HEK293 (cell line): ENCODE results near the gene PSD4.

Experiments used
- CTCF ChIA-PET: fragments of 350-600 bp; formaldehyde crosslinking; extraction: SDS; loops from one replicate; lab custom pipeline; 2021; ENCODE audit warnings: antibody characterized with exemption; lab: Yijun Ruan, JAX
- POLR2A ChIA-PET: fragments of 300-600 bp; formaldehyde crosslinking; extraction: SDS; loops from one replicate; lab custom pipeline; 2020; ENCODE audit warnings: antibody characterized with exemption, inconsistent platforms; lab: Yijun Ruan, JAX
- H3K27ac ChIP-seq: fragments of 200-500 bp; sonication (Bioruptor generic); 2 replicates; pipeline ENCODE4 v1.5.1; 2014; ENCODE audit warnings: low read depth, low read length, control low read depth, inconsistent platforms; ENCODE audit errors: extremely low read depth
- H3K36me3 ChIP-seq, 2 experiments: fragments of 200-500 bp in 1 of 2; sonication (Bioruptor generic) in 1 of 2; 1 replicate in 1 of 2; 2 replicates in 1 of 2; pipeline ENCODE4 v1.5.1; 2014 to 2017; ENCODE audit warnings: inconsistent platforms in 2 of 2, low read length in 2 of 2; ENCODE audit not compliant: control insufficient read depth in 2 of 2, insufficient read depth in 1 of 2
- H3K4me1 ChIP-seq: fragments of 200-500 bp; sonication (Bioruptor generic); 2 replicates; pipeline ENCODE4 v1.5.1; 2014; ENCODE audit warnings: mild to moderate bottlenecking, low read length, inconsistent platforms; ENCODE audit not compliant: control insufficient read depth, insufficient read depth
- H3K4me3 ChIP-seq: 2 replicates; pipeline ENCODE4 v1.5.1; 2011; ENCODE audit warnings: low read depth, mild to moderate bottlenecking, control low read depth, low read length, moderate library complexity
- H3K9me3 ChIP-seq: fragments of 200-500 bp; sonication (Bioruptor generic); 2 replicates; pipeline ENCODE4 v1.5.1; 2014; ENCODE audit warnings: low read depth, low read length, inconsistent platforms; ENCODE audit not compliant: control insufficient read depth, insufficient read depth
- PRDM1 ChIP-seq: fragments of 450-650 bp; formaldehyde crosslinking; IDR thresholded peaks from 2 replicates; pipeline ENCODE4; 2016; ENCODE audit warnings: missing biosample characterization, missing genetic modification characterization
- YY1 ChIP-seq: fragments of 450-650 bp; formaldehyde crosslinking; IDR thresholded peaks from 2 replicates; pipeline ENCODE4 v1.5.1; 2018; ENCODE audit warnings: missing biosample characterization, missing genetic modification characterization
- ZBTB7A ChIP-seq: fragments of 450-650 bp; formaldehyde crosslinking; IDR thresholded peaks from 2 replicates; pipeline ENCODE4 v1.5.1; 2016; ENCODE audit warnings: low read depth, missing biosample characterization, missing genetic modification characterization
- ZNF202 ChIP-seq: fragments of 450-650 bp; formaldehyde crosslinking; IDR thresholded peaks from 2 replicates; pipeline ENCODE4 v1.5.1; 2016; ENCODE audit warnings: missing biosample characterization, missing genetic modification characterization, borderline replicate concordance
- ZNF560 ChIP-seq: fragments of 450-650 bp; formaldehyde crosslinking; IDR thresholded peaks from 2 replicates; pipeline ENCODE4 v1.5.1; 2017; ENCODE audit warnings: missing biosample characterization, missing genetic modification characterization, borderline replicate concordance
- ZNF585B ChIP-seq: fragments of 450-650 bp; formaldehyde crosslinking; IDR thresholded peaks from 2 replicates; pipeline ENCODE4 v1.5.1; 2016; ENCODE audit warnings: missing biosample characterization, missing genetic modification characterization
- ZNF626 ChIP-seq: fragments of 450-650 bp; sonication (Bioruptor Pico); formaldehyde crosslinking; IDR thresholded peaks from 2 replicates; pipeline ENCODE4 v1.5.1; 2018; ENCODE audit warnings: missing biosample characterization, missing genetic modification characterization, inconsistent platforms
- ZNF654 ChIP-seq: fragments of 450-650 bp; formaldehyde crosslinking; IDR thresholded peaks from 2 replicates; pipeline ENCODE4 v1.5.1; 2016; ENCODE audit warnings: low read depth, missing biosample characterization, missing genetic modification characterization
- ZNF843 ChIP-seq: fragments of 450-650 bp; formaldehyde crosslinking; IDR thresholded peaks from 2 replicates; pipeline ENCODE4 v1.5.1; 2016; ENCODE audit warnings: missing biosample characterization, missing genetic modification characterization
- ZXDB ChIP-seq: fragments of 450-650 bp; formaldehyde crosslinking; IDR thresholded peaks from 2 replicates; pipeline ENCODE4 v1.5.1; 2016; ENCODE audit warnings: missing biosample characterization, missing genetic modification characterization
- TF ChIP-seq, protein P1 (sequence below): fragments of 450-650 bp; formaldehyde crosslinking; IDR thresholded peaks from 2 replicates; pipeline ENCODE4 v1.5.1; 2017; ENCODE audit warnings: missing biosample characterization, missing genetic modification characterization
- TF ChIP-seq, protein P2 (sequence below): fragments of 450-650 bp; formaldehyde crosslinking; IDR thresholded peaks from 2 replicates; pipeline ENCODE4 v1.5.1; 2016; ENCODE audit warnings: missing biosample characterization, missing genetic modification characterization
- TF ChIP-seq, protein P3 (sequence below): fragments of 450-650 bp; formaldehyde crosslinking; IDR thresholded peaks from 2 replicates; pipeline ENCODE4 v1.5.1; 2016; ENCODE audit warnings: missing biosample characterization, missing genetic modification characterization
- TF ChIP-seq, protein P4 (sequence below): fragments of 450-650 bp; formaldehyde crosslinking; IDR thresholded peaks from 2 replicates; pipeline ENCODE4 v1.5.1; 2016; ENCODE audit warnings: missing biosample characterization, missing genetic modification characterization
- TF ChIP-seq, protein P5 (sequence below): fragments of 450-650 bp; formaldehyde crosslinking; IDR thresholded peaks from 2 replicates; pipeline ENCODE4 v1.5.1; 2016; ENCODE audit warnings: missing biosample characterization, missing genetic modification characterization
- TF ChIP-seq, protein P6 (sequence below): fragments of 450-650 bp; formaldehyde crosslinking; IDR thresholded peaks from 2 replicates; pipeline ENCODE4 v1.5.1; 2017; ENCODE audit warnings: missing biosample characterization, mild to moderate bottlenecking, missing genetic modification characterization, moderate library complexity

PSD4 gene

DNA sequence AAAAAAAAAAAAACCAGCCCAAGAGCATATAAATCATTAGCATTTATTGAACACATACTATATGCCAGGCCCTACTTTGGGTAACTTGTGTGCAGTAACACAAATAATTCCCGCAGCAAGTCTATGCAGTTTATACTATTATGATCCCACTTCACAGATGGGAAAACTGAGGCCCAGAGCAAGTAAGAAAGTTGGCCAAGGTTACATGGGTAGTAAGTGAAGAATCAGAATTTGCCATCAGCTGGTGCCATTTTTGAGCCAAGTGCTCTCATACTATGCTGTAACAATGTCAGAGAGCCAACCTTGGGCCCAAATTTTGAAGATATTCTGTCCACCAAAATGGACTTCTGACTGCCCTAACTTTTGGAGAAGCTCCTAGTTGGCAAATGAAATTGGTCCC lies 13.5 kb upstream of the PSD4 start:
- Histone ChIP-seq H3K4me3 (no peak overlapping the region), H3K9me3 (no peaks in the 10 kb centered on the region), H3K36me3 (no peaks in the 10 kb centered on the region), H3K27ac (no peak overlapping the region), H3K4me1 (no peaks in the 10 kb centered on the region; the same call in 1 of the 2 replicates)
- ChIA-PET POLR2A (no interaction called here), CTCF (no interaction called here)
- TF ChIP-seq ZNF585B (tag by site-specific recombination), result no peak
- TF ChIP-seq ZXDB, result no peak
- no peak for TF ChIP-seq ZNF843
- TF ChIP-seq, protein P1, sequence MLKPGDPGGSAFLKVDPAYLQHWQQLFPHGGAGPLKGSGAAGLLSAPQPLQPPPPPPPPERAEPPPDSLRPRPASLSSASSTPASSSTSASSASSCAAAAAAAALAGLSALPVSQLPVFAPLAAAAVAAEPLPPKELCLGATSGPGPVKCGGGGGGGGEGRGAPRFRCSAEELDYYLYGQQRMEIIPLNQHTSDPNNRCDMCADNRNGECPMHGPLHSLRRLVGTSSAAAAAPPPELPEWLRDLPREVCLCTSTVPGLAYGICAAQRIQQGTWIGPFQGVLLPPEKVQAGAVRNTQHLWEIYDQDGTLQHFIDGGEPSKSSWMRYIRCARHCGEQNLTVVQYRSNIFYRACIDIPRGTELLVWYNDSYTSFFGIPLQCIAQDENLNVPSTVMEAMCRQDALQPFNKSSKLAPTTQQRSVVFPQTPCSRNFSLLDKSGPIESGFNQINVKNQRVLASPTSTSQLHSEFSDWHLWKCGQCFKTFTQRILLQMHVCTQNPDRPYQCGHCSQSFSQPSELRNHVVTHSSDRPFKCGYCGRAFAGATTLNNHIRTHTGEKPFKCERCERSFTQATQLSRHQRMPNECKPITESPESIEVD, result no peak
- TF ChIP-seq, protein P2, sequence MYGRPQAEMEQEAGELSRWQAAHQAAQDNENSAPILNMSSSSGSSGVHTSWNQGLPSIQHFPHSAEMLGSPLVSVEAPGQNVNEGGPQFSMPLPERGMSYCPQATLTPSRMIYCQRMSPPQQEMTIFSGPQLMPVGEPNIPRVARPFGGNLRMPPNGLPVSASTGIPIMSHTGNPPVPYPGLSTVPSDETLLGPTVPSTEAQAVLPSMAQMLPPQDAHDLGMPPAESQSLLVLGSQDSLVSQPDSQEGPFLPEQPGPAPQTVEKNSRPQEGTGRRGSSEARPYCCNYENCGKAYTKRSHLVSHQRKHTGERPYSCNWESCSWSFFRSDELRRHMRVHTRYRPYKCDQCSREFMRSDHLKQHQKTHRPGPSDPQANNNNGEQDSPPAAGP (tag by site-specific recombination), result no peak
- TF ChIP-seq ZNF560 (tag by site-specific recombination), result no peak
- TF ChIP-seq, protein P3, sequence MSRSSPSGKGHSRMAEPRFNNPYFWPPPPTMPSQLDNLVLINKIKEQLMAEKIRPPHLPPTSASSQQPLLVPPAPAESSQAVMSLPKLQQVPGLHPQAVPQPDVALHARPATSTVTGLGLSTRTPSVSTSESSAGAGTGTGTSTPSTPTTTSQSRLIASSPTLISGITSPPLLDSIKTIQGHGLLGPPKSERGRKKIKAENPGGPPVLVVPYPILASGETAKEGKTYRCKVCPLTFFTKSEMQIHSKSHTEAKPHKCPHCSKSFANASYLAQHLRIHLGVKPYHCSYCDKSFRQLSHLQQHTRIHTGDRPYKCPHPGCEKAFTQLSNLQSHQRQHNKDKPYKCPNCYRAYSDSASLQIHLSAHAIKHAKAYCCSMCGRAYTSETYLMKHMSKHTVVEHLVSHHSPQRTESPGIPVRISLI (tag by site-specific recombination), result no peak
- TF ChIP-seq, protein P4, sequence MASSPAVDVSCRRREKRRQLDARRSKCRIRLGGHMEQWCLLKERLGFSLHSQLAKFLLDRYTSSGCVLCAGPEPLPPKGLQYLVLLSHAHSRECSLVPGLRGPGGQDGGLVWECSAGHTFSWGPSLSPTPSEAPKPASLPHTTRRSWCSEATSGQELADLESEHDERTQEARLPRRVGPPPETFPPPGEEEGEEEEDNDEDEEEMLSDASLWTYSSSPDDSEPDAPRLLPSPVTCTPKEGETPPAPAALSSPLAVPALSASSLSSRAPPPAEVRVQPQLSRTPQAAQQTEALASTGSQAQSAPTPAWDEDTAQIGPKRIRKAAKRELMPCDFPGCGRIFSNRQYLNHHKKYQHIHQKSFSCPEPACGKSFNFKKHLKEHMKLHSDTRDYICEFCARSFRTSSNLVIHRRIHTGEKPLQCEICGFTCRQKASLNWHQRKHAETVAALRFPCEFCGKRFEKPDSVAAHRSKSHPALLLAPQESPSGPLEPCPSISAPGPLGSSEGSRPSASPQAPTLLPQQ (tag by site-specific recombination), result no peak
- no peak for TF ChIP-seq ZNF202 (tag by site-specific recombination)
- TF ChIP-seq YY1 (tag by site-specific recombination), result no peak
- TF ChIP-seq ZNF626 (tag by site-specific recombination), result no peak
- no peak for TF ChIP-seq ZBTB7A (tag by site-specific recombination)
- no peak for TF ChIP-seq ZNF654 (tag by site-specific recombination)
- TF ChIP-seq, protein P5, sequence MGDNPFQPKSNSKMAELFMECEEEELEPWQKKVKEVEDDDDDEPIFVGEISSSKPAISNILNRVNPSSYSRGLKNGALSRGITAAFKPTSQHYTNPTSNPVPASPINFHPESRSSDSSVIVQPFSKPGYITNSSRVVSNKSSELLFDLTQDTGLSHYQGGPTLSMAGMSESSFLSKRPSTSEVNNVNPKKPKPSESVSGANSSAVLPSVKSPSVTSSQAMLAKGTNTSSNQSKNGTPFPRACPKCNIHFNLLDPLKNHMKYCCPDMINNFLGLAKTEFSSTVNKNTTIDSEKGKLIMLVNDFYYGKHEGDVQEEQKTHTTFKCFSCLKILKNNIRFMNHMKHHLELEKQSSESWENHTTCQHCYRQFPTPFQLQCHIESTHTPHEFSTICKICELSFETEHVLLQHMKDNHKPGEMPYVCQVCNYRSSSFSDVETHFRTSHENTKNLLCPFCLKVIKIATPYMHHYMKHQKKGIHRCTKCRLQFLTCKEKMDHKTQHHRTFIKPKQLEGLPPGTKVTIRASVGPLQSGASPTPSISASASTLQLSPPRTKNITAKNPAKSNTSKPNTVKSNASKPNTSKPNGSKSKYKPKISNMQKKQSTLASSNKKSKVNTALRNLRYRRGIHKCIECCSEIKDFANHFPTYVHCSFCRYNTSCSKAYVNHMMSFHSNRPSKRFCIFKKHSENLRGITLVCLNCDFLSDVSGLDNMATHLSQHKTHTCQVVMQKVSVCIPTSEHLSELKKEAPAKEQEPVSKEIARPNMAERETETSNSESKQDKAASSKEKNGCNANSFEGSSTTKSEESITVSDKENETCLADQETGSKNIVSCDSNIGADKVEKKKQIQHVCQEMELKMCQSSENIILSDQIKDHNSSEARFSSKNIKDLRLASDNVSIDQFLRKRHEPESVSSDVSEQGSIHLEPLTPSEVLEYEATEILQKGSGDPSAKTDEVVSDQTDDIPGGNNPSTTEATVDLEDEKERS (tag by site-specific recombination), result no peak
- TF ChIP-seq, protein P6, sequence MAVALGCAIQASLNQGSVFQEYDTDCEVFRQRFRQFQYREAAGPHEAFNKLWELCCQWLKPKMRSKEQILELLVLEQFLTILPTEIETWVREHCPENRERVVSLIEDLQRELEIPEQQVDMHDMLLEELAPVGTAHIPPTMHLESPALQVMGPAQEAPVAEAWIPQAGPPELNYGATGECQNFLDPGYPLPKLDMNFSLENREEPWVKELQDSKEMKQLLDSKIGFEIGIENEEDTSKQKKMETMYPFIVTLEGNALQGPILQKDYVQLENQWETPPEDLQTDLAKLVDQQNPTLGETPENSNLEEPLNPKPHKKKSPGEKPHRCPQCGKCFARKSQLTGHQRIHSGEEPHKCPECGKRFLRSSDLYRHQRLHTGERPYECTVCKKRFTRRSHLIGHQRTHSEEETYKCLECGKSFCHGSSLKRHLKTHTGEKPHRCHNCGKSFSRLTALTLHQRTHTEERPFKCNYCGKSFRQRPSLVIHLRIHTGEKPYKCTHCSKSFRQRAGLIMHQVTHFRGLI (tag by site-specific recombination), result no peak
- no peak for TF ChIP-seq PRDM1
